ENCODE results near the gene TBC1D10B.

Gene TBC1D10B

DNA sequence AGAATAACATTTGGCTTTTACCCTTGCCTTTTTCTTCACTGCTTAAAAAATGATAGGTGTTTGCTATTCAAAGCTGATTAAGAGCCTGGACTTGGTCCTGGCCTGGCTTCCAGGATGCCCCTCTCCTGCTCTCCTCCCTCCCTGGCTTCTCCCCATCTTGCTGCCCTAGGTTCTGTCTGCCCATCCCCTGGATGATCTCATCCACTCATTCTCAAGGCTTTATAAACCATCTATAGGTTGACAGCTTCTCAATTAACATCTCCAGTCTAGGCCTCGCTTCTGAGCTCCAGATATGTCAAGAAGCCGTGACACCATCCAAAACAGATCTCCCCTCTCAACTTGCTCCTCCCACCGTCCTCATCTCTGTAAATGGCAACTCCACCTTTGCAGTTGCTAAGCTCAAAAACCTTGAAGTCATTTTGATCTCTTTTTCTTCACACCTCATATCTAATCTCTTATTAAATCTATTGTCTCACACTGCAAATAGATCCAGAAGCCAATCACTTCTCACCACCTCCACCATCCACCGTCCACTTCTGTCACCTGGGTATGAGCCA, 45.8 kb upstream of the TBC1D10B start:
- no peak for TF ChIP-seq RAD21 (IDR thresholded peaks at IDR 0.05; ENCODE audit: low read depth)
- TF ChIP-seq, protein P1, sequence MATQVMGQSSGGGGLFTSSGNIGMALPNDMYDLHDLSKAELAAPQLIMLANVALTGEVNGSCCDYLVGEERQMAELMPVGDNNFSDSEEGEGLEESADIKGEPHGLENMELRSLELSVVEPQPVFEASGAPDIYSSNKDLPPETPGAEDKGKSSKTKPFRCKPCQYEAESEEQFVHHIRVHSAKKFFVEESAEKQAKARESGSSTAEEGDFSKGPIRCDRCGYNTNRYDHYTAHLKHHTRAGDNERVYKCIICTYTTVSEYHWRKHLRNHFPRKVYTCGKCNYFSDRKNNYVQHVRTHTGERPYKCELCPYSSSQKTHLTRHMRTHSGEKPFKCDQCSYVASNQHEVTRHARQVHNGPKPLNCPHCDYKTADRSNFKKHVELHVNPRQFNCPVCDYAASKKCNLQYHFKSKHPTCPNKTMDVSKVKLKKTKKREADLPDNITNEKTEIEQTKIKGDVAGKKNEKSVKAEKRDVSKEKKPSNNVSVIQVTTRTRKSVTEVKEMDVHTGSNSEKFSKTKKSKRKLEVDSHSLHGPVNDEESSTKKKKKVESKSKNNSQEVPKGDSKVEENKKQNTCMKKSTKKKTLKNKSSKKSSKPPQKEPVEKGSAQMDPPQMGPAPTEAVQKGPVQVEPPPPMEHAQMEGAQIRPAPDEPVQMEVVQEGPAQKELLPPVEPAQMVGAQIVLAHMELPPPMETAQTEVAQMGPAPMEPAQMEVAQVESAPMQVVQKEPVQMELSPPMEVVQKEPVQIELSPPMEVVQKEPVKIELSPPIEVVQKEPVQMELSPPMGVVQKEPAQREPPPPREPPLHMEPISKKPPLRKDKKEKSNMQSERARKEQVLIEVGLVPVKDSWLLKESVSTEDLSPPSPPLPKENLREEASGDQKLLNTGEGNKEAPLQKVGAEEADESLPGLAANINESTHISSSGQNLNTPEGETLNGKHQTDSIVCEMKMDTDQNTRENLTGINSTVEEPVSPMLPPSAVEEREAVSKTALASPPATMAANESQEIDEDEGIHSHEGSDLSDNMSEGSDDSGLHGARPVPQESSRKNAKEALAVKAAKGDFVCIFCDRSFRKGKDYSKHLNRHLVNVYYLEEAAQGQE (IDR thresholded peaks at IDR 0.05; ENCODE audit: low read depth) = no peak
- TF ChIP-seq CEBPB (IDR thresholded peaks at IDR 0.05) = no peak
- no peak for TF ChIP-seq NFIC (IDR thresholded peaks at IDR 0.05)
- TF ChIP-seq TEAD4 (IDR thresholded peaks at IDR 0.05) = no peak
- no peak for TF ChIP-seq EGR1 (IDR thresholded peaks at IDR 0.05)
- TF ChIP-seq TCF12 (IDR thresholded peaks at IDR 0.05; ENCODE audit: low read depth) = no peak
- no peak for TF ChIP-seq YY1 (IDR thresholded peaks at IDR 0.05; ENCODE audit: low read depth)
- TF ChIP-seq ZBTB7A (IDR thresholded peaks at IDR 0.05; ENCODE audit: low read depth) = no peak
- TF ChIP-seq CREB1 (IDR thresholded peaks at IDR 0.05; ENCODE audit: low read depth) = no peak
- no peak for TF ChIP-seq FOXM1 (IDR thresholded peaks at IDR 0.05; ENCODE audit: borderline replicate concordance, low read depth)
- TF ChIP-seq, protein P2, sequence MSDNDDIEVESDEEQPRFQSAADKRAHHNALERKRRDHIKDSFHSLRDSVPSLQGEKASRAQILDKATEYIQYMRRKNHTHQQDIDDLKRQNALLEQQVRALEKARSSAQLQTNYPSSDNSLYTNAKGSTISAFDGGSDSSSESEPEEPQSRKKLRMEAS (IDR thresholded peaks at IDR 0.05) = no peak
- no peak for TF ChIP-seq EP300 (IDR thresholded peaks at IDR 0.05; ENCODE audit: borderline replicate concordance)
- TF ChIP-seq, protein P3, sequence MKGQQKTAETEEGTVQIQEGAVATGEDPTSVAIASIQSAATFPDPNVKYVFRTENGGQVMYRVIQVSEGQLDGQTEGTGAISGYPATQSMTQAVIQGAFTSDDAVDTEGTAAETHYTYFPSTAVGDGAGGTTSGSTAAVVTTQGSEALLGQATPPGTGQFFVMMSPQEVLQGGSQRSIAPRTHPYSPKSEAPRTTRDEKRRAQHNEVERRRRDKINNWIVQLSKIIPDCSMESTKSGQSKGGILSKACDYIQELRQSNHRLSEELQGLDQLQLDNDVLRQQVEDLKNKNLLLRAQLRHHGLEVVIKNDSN (IDR thresholded peaks at IDR 0.05) = no peak
- no peak for TF ChIP-seq TAF1 (IDR thresholded peaks at IDR 0.05; ENCODE audit: low read depth)

DNA sequence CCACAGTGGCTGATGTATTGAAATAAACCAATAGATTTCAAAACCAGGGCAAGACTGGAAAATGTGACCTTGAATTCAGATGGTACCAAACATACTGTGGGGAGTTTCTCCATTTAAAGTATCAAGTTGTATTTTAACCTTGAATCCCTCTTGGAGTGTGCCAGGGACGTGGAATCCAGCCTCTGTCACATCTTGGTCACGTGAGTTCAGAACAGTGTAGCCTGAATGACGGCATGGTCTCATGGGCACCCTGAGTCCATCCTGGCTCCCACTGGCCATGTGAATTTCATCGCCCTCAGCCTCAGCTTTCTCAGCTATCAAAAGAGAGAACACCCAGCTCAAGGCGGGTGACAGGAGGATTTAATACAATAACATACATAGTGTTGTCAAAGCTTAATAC, 43.9 kb upstream of the TBC1D10B start:
- TF ChIP-seq CEBPB (IDR thresholded peaks at IDR 0.05) (no peak), RAD21 (IDR thresholded peaks at IDR 0.05; ENCODE audit: low read depth) (no peak), FOXM1 (IDR thresholded peaks at IDR 0.05; ENCODE audit: borderline replicate concordance, low read depth) (no peak), TAF1 (IDR thresholded peaks at IDR 0.05; ENCODE audit: low read depth) (no peak), YY1 (IDR thresholded peaks at IDR 0.05; ENCODE audit: low read depth) (no peak), TCF12 (IDR thresholded peaks at IDR 0.05; ENCODE audit: low read depth) (no peak), EP300 (IDR thresholded peaks at IDR 0.05; ENCODE audit: borderline replicate concordance) (no peak), EGR1 (IDR thresholded peaks at IDR 0.05) (no peak), CREB1 (IDR thresholded peaks at IDR 0.05; ENCODE audit: low read depth) (no peak), NFIC (IDR thresholded peaks at IDR 0.05) (no peak)
- TF ChIP-seq, protein P1 (IDR thresholded peaks at IDR 0.05; ENCODE audit: low read depth) = no peak
- TF ChIP-seq, protein P2 (IDR thresholded peaks at IDR 0.05) = no peak
- TF ChIP-seq, protein P3 (IDR thresholded peaks at IDR 0.05) = no peak

DNA sequence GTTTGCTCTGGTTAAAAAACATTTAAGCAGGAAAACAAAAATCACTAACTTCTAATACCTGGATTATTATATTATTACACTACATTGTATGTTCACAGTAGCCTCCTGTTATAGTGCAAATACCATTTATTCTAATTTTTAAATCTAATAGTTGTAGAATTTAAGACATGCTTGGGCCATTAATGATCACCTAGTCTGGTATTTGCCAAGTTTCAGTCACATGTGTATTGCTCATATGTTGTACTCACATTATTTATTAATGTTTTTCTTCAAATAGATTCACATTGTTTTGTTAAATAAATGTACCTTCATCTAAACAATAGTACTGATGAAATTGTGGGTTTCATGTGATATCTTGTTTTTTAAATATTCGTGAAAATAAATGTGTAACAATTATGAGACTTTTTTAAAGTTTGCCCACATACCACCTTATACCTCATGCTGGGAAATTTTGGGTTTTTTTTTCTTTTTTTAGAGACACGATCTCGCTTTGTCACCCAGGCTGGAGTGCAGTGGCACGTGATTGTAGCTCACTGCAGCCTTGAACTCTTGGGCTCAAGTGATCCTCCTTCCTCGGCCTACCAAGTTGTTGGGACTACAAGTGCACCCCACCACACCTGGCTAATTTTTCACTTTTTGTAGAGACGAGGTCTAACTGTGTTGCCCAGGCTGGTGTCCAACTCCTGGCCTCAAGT, 43.0 kb upstream of the TBC1D10B start:
- TF ChIP-seq, protein P2 (IDR thresholded peaks at IDR 0.05) = no peak
- TF ChIP-seq TAF1 (IDR thresholded peaks at IDR 0.05; ENCODE audit: low read depth) (no peak), YY1 (IDR thresholded peaks at IDR 0.05; ENCODE audit: low read depth) (no peak), CEBPB (IDR thresholded peaks at IDR 0.05) (no peak), EP300 (IDR thresholded peaks at IDR 0.05; ENCODE audit: borderline replicate concordance) (no peak), CREB1 (IDR thresholded peaks at IDR 0.05; ENCODE audit: low read depth) (no peak), NFIC (IDR thresholded peaks at IDR 0.05) (no peak), TEAD4 (IDR thresholded peaks at IDR 0.05) (no peak), RAD21 (IDR thresholded peaks at IDR 0.05; ENCODE audit: low read depth) (no peak), TCF12 (IDR thresholded peaks at IDR 0.05; ENCODE audit: low read depth) (no peak), FOXM1 (IDR thresholded peaks at IDR 0.05; ENCODE audit: borderline replicate concordance, low read depth) (no peak), EGR1 (IDR thresholded peaks at IDR 0.05) (no peak), ZBTB7A (IDR thresholded peaks at IDR 0.05; ENCODE audit: low read depth) (no peak)
- TF ChIP-seq, protein P1 (IDR thresholded peaks at IDR 0.05; ENCODE audit: low read depth) = no peak
- TF ChIP-seq, protein P3 (IDR thresholded peaks at IDR 0.05) = no peak

All from Ishikawa (cell line).